ENCODE measurements around the gene ARHGAP42.
"Not testable (repeated sequence)": the region's sequence is repeated elsewhere in the genome, so short reads cannot be mapped to it uniquely, and the experiment has no call there.

- not testable (repeated sequence) for TF ChIP-seq CTCF (IDR thresholded peaks at IDR 0.05; ENCODE audit: insufficient read depth, low read length, poor library complexity, severe bottlenecking); EZH2phosphoT487 (conservative IDR thresholded peaks at IDR 0.05; ENCODE audit: low read length)
These were observed 62.9 kb downstream of the ARHGAP42 start for GRCh38 chr11:100749887-100750565.

All from SU-DHL-6 (cell line).